ENCODE results near the gene UBN2.

DNA sequence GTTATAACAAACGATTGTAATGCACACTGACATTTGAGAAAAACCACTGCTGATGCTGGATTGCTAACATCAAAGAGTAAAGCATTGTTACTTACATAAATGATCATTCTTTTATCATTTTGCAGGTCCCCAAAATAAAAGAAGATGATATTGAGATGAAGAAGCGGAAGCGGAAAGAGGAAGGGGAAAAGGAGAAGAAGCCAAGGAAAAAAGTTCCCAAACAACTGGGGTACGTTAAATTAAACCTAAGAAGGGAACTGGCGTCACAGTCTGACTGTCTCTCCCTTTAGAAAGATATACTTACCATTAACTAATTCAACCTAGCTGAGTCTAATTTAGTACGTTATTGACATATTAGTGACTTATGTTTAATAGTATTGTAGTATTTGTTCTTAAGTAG is 28.1 kb downstream of the UBN2 start:
- TF ChIP-seq POLR2A (IDR thresholded peaks at IDR 0.05): no peak
- TF ChIP-seq, protein P1, sequence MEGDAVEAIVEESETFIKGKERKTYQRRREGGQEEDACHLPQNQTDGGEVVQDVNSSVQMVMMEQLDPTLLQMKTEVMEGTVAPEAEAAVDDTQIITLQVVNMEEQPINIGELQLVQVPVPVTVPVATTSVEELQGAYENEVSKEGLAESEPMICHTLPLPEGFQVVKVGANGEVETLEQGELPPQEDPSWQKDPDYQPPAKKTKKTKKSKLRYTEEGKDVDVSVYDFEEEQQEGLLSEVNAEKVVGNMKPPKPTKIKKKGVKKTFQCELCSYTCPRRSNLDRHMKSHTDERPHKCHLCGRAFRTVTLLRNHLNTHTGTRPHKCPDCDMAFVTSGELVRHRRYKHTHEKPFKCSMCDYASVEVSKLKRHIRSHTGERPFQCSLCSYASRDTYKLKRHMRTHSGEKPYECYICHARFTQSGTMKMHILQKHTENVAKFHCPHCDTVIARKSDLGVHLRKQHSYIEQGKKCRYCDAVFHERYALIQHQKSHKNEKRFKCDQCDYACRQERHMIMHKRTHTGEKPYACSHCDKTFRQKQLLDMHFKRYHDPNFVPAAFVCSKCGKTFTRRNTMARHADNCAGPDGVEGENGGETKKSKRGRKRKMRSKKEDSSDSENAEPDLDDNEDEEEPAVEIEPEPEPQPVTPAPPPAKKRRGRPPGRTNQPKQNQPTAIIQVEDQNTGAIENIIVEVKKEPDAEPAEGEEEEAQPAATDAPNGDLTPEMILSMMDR (IDR thresholded peaks at IDR 0.05): no peak

All from lower leg skin (tissue), 3 donors.